H9 (cell line): ENCODE measurements around the gene PVR. TPM values are rescaled to one million over a fixed set of nuclear protein-coding genes. Genes with fewer than 3 reads are reported as not detected.
"Not testable (repeated sequence)": the region's sequence is repeated elsewhere in the genome, so short reads cannot be mapped to it uniquely, and the experiment has no call there.

ENCODE experiments used
- DNase-seq: peaks from one replicate; pipeline ENCODE4 v3.0.0-alpha.2; 2017
- H2AFZ ChIP-seq: one replicate; pipeline ENCODE4 v1.6.1; 2013; ENCODE audit warnings: mild to moderate bottlenecking, low read length, control low read depth, moderate library complexity
- H2AK5ac ChIP-seq: 2 replicates; pipeline ENCODE4 v1.6.1; 2013; ENCODE audit warnings: low read length, control low read depth, mixed read lengths; ENCODE audit not compliant: insufficient read length
- H2BK120ac ChIP-seq: one replicate; pipeline ENCODE4 v1.6.1; 2013; ENCODE audit warnings: low read depth, mild to moderate bottlenecking, low read length, control low read depth, inconsistent platforms; ENCODE audit not compliant: poor library complexity, severe bottlenecking
- H2BK12ac ChIP-seq: 2 replicates; pipeline ENCODE4 v1.6.1; 2013; ENCODE audit warnings: low read length, control low read depth, mixed read lengths, low read depth; ENCODE audit not compliant: insufficient read length
- H2BK15ac ChIP-seq: 2 replicates; pipeline ENCODE4 v1.6.1; 2013; ENCODE audit warnings: low read depth, low read length, control low read depth
- H2BK20ac ChIP-seq: one replicate; pipeline ENCODE4 v1.6.1; 2013; ENCODE audit warnings: low read depth, mild to moderate bottlenecking, low read length, control low read depth, inconsistent platforms; ENCODE audit not compliant: poor library complexity, severe bottlenecking
- H2BK5ac ChIP-seq: 2 replicates; pipeline ENCODE4 v1.6.1; 2013; ENCODE audit warnings: low read length, control low read depth, mixed read lengths; ENCODE audit not compliant: insufficient read length
- H3K14ac ChIP-seq: 2 replicates; pipeline ENCODE4 v1.6.1; 2013; ENCODE audit warnings: low read length, control low read depth; ENCODE audit not compliant: insufficient read depth
- H3K18ac ChIP-seq: 2 replicates; pipeline ENCODE4 v1.6.1; 2013; ENCODE audit warnings: low read depth, mild to moderate bottlenecking, mixed read lengths, low read length, control low read depth; ENCODE audit not compliant: insufficient read length
- H3K23ac ChIP-seq: 2 replicates; pipeline ENCODE4 v1.6.1; 2013; ENCODE audit warnings: low read length, control low read depth, mixed read lengths, low read depth; ENCODE audit not compliant: insufficient read length
- H3K23me2 ChIP-seq: 2 replicates; pipeline ENCODE4 v1.6.1; 2013; ENCODE audit warnings: low read depth, mild to moderate bottlenecking, mixed read lengths, low read length, control low read depth; ENCODE audit not compliant: insufficient read length, poor library complexity, severe bottlenecking
- H3K27ac ChIP-seq: 2 replicates; pipeline ENCODE4 v1.5.1; 2013; ENCODE audit warnings: low read length, control low read depth, mixed read lengths, low read depth; ENCODE audit not compliant: insufficient read length
- H3K27me3 ChIP-seq: 2 replicates; pipeline ENCODE4 v1.6.1; 2013; ENCODE audit warnings: low read length, control low read depth, inconsistent platforms; ENCODE audit not compliant: insufficient read depth
- H3K4ac ChIP-seq: 2 replicates; pipeline ENCODE4 v1.6.1; 2013; ENCODE audit warnings: low read depth, mild to moderate bottlenecking, control low read depth, inconsistent platforms, low read length, moderate library complexity
- H3K4me1 ChIP-seq: 2 replicates; pipeline ENCODE4 v1.6.1; 2013; ENCODE audit warnings: low read length, control low read depth, inconsistent platforms; ENCODE audit not compliant: insufficient read depth
- H3K4me2 ChIP-seq: 2 replicates; pipeline ENCODE4 v1.6.1; 2013; ENCODE audit warnings: low read length, control low read depth, mixed read lengths; ENCODE audit not compliant: insufficient read length, insufficient read depth
- H3K56ac ChIP-seq: 2 replicates; pipeline ENCODE4 v1.6.1; 2013; ENCODE audit warnings: low read depth, mild to moderate bottlenecking, mixed read lengths, low read length, control low read depth; ENCODE audit not compliant: insufficient read length
- H3K79me1 ChIP-seq: 2 replicates; pipeline ENCODE4 v1.6.1; 2013; ENCODE audit warnings: low read depth, mild to moderate bottlenecking, moderate library complexity, low read length, control low read depth, inconsistent platforms; ENCODE audit not compliant: insufficient read depth, poor library complexity, severe bottlenecking
- H3K79me2 ChIP-seq: 2 replicates; pipeline ENCODE4 v1.6.1; 2013; ENCODE audit warnings: low read length, control low read depth, inconsistent platforms; ENCODE audit not compliant: insufficient read depth
- H3K9ac ChIP-seq: 2 replicates; pipeline ENCODE4 v1.6.1; 2013; ENCODE audit warnings: low read length, control low read depth, mixed read lengths; ENCODE audit not compliant: insufficient read length; ENCODE audit errors: extremely low read depth
- H3K9me3 ChIP-seq: one replicate; pipeline ENCODE4 v1.6.1; 2013; ENCODE audit warnings: low read depth, low read length, inconsistent platforms; ENCODE audit not compliant: control insufficient read depth
- H3T11ph ChIP-seq: one replicate; pipeline ENCODE4 v1.6.1; 2013; ENCODE audit warnings: mild to moderate bottlenecking, low read length, control low read depth, inconsistent platforms
- H4K20me1 ChIP-seq: one replicate; pipeline ENCODE4 v1.6.1; 2013; ENCODE audit not compliant: control insufficient read depth, insufficient read length, insufficient read depth
- H4K5ac ChIP-seq: 2 replicates; pipeline ENCODE4 v1.6.1; 2013; ENCODE audit warnings: low read depth, mild to moderate bottlenecking, mixed read lengths, low read length, control low read depth; ENCODE audit not compliant: insufficient read length
- H4K8ac ChIP-seq: replicated peaks from 2 replicates; pipeline ENCODE4 v1.6.1; 2013; ENCODE audit warnings: low read length, control low read depth, mixed read lengths, low read depth; ENCODE audit not compliant: insufficient read length
- H4K91ac ChIP-seq: 2 replicates; pipeline ENCODE4 v1.6.1; 2013; ENCODE audit warnings: low read depth, mild to moderate bottlenecking, moderate library complexity, mixed read lengths, low read length, control low read depth; ENCODE audit not compliant: insufficient read length
- H3K27ac Mint-ChIP-seq, 3 experiments: 2 replicates in 2 of 3; 3 replicates in 1 of 3; pipeline ENCODE4 v1.8.0; 2020 to 2021; ENCODE audit warnings: mixed read lengths in 3 of 3, mild to moderate bottlenecking in 1 of 3, moderate library complexity in 1 of 3
- H3K27me3 Mint-ChIP-seq: 2 replicates; pipeline ENCODE4 v1.8.0; 2021; ENCODE audit warnings: low read depth, mild to moderate bottlenecking, moderate library complexity, mixed read lengths
- H3K36me3 Mint-ChIP-seq, 3 experiments: 2 replicates in 2 of 3; 3 replicates in 1 of 3; pipeline ENCODE4 v1.8.0; 2020 to 2021; ENCODE audit warnings: low read depth in 3 of 3, mixed read lengths in 3 of 3; ENCODE audit not compliant: insufficient read depth in 1 of 3
- H3K4me1 Mint-ChIP-seq, 2 experiments: 2 replicates each; pipeline ENCODE4 v1.8.0; 2020; ENCODE audit warnings: mixed read lengths in 2 of 2
- H3K4me3 Mint-ChIP-seq, 2 experiments: 2 replicates in 1 of 2; 3 replicates in 1 of 2; pipeline ENCODE4 v1.8.0; 2020 to 2021; ENCODE audit warnings: mild to moderate bottlenecking in 2 of 2, mixed read lengths in 2 of 2, moderate library complexity in 1 of 2
- H3K9me3 Mint-ChIP-seq, 2 experiments: 2 replicates in 1 of 2; 3 replicates in 1 of 2; pipeline ENCODE4 v1.8.0; 2020; ENCODE audit warnings: mild to moderate bottlenecking in 2 of 2, mixed read lengths in 2 of 2, moderate library complexity in 1 of 2
- CTCF ChIP-seq: fragments of 200-600 bp; sonication (generic); conservative IDR thresholded peaks from 3 replicates; pipeline ENCODE4 v1.8.0; 2021; ENCODE audit warnings: antibody characterized with exemption, mild to moderate bottlenecking
- WGBS: extraction: QIAGEN DNeasy Blood & Tissue Kit; methylation state at CpG from one replicate; pipeline ENCODE4 v1.1.7; 2013; ENCODE audit warnings: missing lambda C conversion rate, low lambda C conversion rate, mixed read lengths; ENCODE audit not compliant: insufficient read length; ENCODE audit errors: extremely low coverage; 5-methylcytosine and 5-hydroxymethylcytosine counted together
- total RNA-seq: library from RNA; stranded (reverse); gene quantifications from 2 replicates; pipeline ENCODE4 v1.2.1, GENCODE V29; 2021

The PVR gene
- total RNA-seq, 1 experiment from 2014 or later, result 29.2 TPM

DNA sequence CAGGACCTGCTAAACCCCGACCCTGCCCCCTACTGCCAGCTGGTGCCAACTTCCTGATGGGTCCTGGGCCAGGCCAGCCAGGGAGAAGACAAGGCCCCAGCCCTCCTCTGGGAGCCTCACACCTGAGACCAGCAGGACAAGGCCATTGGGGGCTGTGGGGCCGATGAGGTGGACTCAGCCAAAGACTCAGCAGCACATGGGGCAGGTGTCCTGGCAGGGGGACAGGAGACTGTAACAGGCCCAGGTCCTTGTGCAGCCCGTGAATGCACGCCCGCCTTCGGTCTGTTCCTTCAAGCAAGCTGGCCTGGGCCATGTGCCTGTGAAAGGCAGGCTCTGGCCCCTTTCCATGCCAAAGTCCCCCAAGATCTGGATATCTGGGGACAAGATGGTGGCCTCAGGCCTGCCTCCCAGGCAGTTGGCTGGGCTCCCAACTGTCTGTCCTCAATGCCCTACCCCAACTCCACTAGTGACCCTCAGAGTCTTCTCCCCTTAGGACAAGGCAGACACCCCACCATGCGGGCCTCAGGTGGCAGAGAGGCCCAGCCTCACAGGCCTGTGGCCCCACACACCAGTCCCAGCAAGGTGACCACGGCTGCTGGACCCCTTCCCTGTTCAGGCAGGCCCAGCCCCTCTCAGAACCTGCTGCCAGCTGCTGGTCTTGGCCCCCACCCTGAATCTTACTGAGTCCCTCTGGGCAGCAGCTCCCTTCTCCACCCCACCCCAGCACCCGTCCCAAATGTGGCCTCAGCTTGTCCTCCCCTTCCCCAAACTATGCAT is 39.9 kb downstream of the PVR start:
- Histone ChIP-seq H3K18ac (no peak overlapping the region), H3K9me3 (no peaks in the 10 kb centered on the region), H4K5ac (no peak overlapping the region), H2BK20ac (no peak overlapping the region), H3K23ac (no peak overlapping the region), H3K4me2 (no peak overlapping the region), H4K20me1 (no peaks in the 10 kb centered on the region), H3T11ph (no peak overlapping the region), H4K8ac (no peak overlapping the region), H3K27me3 (no peaks in the 10 kb centered on the region), H3K14ac (no peak overlapping the region), H3K27ac (no peak overlapping the region), H3K4me1 (peaks cover 2% of the 10 kb centered on the region; the same call in 1 of the 2 replicates), H3K79me1 (no peaks in the 10 kb centered on the region), H3K4ac (no peak overlapping the region), H3K23me2 (no peaks in the 10 kb centered on the region), H2BK15ac (no peak overlapping the region), H3K79me2 (no peaks in the 10 kb centered on the region), H3K9ac (no peak overlapping the region), H2BK5ac (no peak overlapping the region), H4K91ac (no peak overlapping the region), H2BK12ac (no peak overlapping the region), H2BK120ac (no peak overlapping the region), H3K56ac (no peak overlapping the region), H2AFZ (no peak overlapping the region), H2AK5ac (no peak overlapping the region)
- no peaks in the 10 kb centered on the region for H3K9me3 Mint-ChIP-seq
- DNase-seq, result no peak
- WGBS, result no CpG with 5 or more reads among the region's 9 CpGs
- H3K36me3 Mint-ChIP-seq, result no peaks in the 10 kb centered on the region
- no peak overlapping the region; a peak in 1 of 7 replicates for H3K27ac Mint-ChIP-seq
- peaks cover 11% of the 10 kb centered on the region for H3K27me3 Mint-ChIP-seq
- TF ChIP-seq CTCF, result no peak
- H3K4me1 Mint-ChIP-seq, result peaks cover 5 to 9% of the 10 kb centered on the region in 2 experiments
- no peak overlapping the region for H3K4me3 Mint-ChIP-seq

DNA sequence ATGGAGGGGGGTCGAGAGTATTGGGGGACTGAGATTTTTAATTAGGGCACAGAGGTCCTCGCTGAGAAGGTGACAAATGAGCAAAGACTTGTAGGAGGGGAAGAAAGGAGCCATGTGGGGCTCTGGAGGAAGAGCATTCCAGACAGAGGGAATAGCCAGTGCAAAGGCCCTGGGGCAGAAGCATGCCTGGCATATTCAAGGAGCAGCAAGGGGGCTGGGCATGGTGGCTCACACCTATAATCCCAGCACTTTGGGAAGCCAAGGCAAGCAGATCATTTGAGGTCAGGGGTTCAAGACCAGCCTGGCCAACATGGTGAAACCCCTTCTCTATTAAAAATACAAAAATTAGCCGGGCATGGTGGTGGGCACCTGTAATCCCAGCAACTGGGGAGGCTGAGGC is 40.7 kb downstream of the PVR start:
- not testable (repeated sequence) for H3K4me3 Mint-ChIP-seq, H2BK20ac ChIP-seq, H3K79me2 ChIP-seq, H3K27ac ChIP-seq, H2BK120ac ChIP-seq, H3K9ac ChIP-seq, H3K4me2 ChIP-seq, H2AFZ ChIP-seq, H3K27me3 ChIP-seq, H4K20me1 ChIP-seq, H3K9me3 Mint-ChIP-seq, H3K14ac ChIP-seq, H2BK15ac ChIP-seq, H4K91ac ChIP-seq, H4K5ac ChIP-seq, H4K8ac ChIP-seq, H2AK5ac ChIP-seq, H3T11ph ChIP-seq, H3K79me1 ChIP-seq, H3K18ac ChIP-seq, H3K23me2 ChIP-seq, DNase-seq, H3K23ac ChIP-seq, H3K9me3 ChIP-seq, H3K4me1 ChIP-seq, H3K27ac Mint-ChIP-seq, H3K36me3 Mint-ChIP-seq, H2BK5ac ChIP-seq, H3K56ac ChIP-seq, H2BK12ac ChIP-seq, H3K4ac ChIP-seq
- peaks cover 11% of the 10 kb centered on the region for H3K27me3 Mint-ChIP-seq
- WGBS, result 100% methylated on average over 1 of the region's 3 CpGs
- peaks cover 9 to 11% of the 10 kb centered on the region in 2 experiments for H3K4me1 Mint-ChIP-seq
